Central memory CD8-positive, alpha-beta T cell (primary cell): ENCODE results near the gene ENOX1.

Experiments
- ATAC-seq: fragments of 150-1000 bp; cut with Tn5 transposase; replicated peaks from 2 replicates; pipeline ENCODE4 v1.10.0; 2022; ENCODE audit warnings: mild to moderate bottlenecking, moderate FRiP score, moderate number of reproducible peaks; ENCODE audit not compliant: poor library complexity, severe bottlenecking; ENCODE audit errors: extremely low read depth
- DNase-seq, 2 donors: peaks; one replicate each; pipeline ENCODE4 v3.0.0; 2021; ENCODE audit warnings: low spot score in 2 of 2
- H3K27ac Mint-ChIP-seq: one replicate; pipeline ENCODE4 v1.8.0; 2022; ENCODE audit warnings: low read depth, mild to moderate bottlenecking, moderate library complexity, mixed read lengths
- H3K27me3 Mint-ChIP-seq: one replicate; pipeline ENCODE4 v1.8.0; 2022; ENCODE audit warnings: mixed read lengths
- H3K36me3 Mint-ChIP-seq: one replicate; pipeline ENCODE4 v1.8.0; 2022; ENCODE audit warnings: mild to moderate bottlenecking, moderate library complexity, mixed read lengths; ENCODE audit not compliant: insufficient read depth
- H3K4me1 Mint-ChIP-seq: one replicate; pipeline ENCODE4 v1.8.0; 2022; ENCODE audit warnings: mixed read lengths
- H3K4me3 Mint-ChIP-seq: one replicate; pipeline ENCODE4 v1.8.0; 2022; ENCODE audit warnings: mild to moderate bottlenecking, moderate library complexity, mixed read lengths
- H3K9me3 Mint-ChIP-seq: one replicate; pipeline ENCODE4 v1.8.0; 2022; ENCODE audit warnings: mixed read lengths

The ENOX1 gene

DNA sequence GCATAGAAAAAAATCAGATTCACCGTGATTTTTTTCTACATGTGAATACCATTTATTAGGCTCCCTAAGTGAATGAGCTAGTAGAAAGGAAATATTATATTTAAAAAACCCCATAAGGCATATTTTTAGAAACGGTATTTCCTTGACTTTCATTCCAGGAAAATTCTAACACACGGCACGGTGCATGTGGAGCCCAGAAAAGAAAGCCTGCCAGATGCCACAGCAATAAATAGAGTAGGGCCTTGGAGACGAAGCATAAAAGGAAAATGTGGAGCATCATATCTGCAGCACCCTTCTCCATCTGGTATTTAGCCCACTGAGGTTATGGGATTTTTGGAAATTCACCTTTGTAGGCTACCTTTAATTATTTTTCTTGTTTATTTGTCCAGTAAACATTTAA lies 314.4 kb downstream of the ENOX1 start:
- Mint-ChIP-seq H3K4me1 (no peaks in the 10 kb centered on the region), H3K4me3 (no peak overlapping the region), H3K36me3 (no peaks in the 10 kb centered on the region), H3K27ac (no peak overlapping the region), H3K27me3 (peaks cover 9% of the 10 kb centered on the region), H3K9me3 (no peaks in the 10 kb centered on the region)
- DNase-seq (no peak), ATAC-seq (no peak)

DNA sequence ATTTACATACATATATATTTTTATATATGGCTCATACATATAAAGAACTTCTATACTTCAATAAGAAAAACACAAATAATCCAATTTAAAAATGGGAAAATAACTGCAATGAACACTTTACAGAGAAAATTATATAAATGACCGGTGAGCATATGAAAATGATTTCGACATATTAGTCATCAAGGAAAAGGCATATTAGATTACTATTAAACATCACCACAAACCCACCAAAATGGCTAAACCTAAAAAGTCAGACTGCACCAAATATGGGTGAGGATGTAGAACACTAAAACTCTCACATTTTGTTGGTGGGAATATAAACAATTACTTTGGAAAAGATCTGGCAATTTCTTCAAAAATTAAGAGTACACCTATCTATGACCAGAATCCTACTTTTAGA lies 316.2 kb downstream of the ENOX1 start:
- ATAC-seq (no peak), DNase-seq (no peak)
- H3K27me3 Mint-ChIP-seq, result peaks cover 9% of the 10 kb centered on the region
- no peaks in the 10 kb centered on the region for H3K4me1 Mint-ChIP-seq
- H3K36me3 Mint-ChIP-seq, result no peaks in the 10 kb centered on the region
- no peak overlapping the region for H3K27ac Mint-ChIP-seq
- H3K9me3 Mint-ChIP-seq, result no peaks in the 10 kb centered on the region
- H3K4me3 Mint-ChIP-seq, result no peak overlapping the region

DNA sequence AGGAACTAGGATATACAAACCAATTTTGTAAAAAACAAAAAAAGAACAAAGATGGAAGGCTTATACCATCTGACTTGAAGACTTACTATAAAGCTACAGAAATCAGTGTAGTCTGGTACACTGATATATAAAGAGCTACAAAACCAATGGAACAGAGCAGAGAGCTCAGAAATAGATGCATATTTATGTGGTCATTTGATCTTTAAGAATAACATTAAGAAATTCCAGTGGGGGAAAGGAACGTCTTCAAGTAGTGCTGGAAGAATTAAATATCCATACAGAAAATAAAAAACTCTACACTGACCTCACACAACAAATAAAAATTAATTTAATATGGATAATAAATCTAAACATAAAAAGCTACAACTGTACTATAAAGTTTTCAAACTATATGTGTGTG lies 317.0 kb downstream of the ENOX1 start:
- no peaks in the 10 kb centered on the region for H3K36me3 Mint-ChIP-seq
- DNase-seq (no peak), ATAC-seq (no peak)
- no peak overlapping the region for H3K4me3 Mint-ChIP-seq
- no peaks in the 10 kb centered on the region for H3K9me3 Mint-ChIP-seq
- H3K27me3 Mint-ChIP-seq, result peaks cover 9% of the 10 kb centered on the region
- H3K4me1 Mint-ChIP-seq, result no peaks in the 10 kb centered on the region
- H3K27ac Mint-ChIP-seq, result no peak overlapping the region

DNA sequence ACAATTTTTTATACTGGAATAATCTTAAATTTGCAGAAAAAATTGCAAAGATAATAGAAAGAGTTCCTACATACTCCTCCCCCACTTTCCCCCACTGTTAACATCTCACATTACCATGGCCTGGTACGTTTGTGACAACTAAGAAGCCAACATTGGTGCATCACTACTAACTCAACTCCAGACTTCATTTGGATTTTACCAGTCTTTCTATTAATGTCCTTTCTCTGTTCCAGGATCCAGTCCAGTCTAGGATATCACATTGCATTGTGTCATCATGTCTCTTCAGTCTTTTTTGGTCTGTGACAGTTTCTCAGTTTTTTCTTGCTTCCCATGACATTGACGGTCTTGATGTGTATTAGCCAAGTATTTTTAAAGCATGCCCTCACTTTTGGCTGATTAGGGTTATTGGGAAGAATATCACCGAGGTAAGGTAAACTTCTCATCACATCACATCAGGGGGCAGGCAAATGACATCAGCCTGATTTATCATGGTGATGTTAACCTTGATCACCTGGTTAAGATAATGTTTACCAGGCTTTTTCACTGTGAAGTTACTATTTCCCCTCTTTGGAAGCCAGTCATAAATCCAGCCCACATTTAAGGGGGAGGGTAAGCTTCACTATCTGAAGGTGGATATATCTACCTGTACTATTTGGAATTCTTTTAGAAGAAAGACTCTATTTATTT lies 322.1 kb downstream of the ENOX1 start:
- DNase-seq (no peak), ATAC-seq (no peak)
- no peaks in the 10 kb centered on the region for H3K4me1 Mint-ChIP-seq
- no peaks in the 10 kb centered on the region for H3K27me3 Mint-ChIP-seq
- H3K27ac Mint-ChIP-seq, result no peak overlapping the region
- H3K9me3 Mint-ChIP-seq, result no peaks in the 10 kb centered on the region
- H3K4me3 Mint-ChIP-seq, result no peak overlapping the region
- no peaks in the 10 kb centered on the region for H3K36me3 Mint-ChIP-seq

DNA sequence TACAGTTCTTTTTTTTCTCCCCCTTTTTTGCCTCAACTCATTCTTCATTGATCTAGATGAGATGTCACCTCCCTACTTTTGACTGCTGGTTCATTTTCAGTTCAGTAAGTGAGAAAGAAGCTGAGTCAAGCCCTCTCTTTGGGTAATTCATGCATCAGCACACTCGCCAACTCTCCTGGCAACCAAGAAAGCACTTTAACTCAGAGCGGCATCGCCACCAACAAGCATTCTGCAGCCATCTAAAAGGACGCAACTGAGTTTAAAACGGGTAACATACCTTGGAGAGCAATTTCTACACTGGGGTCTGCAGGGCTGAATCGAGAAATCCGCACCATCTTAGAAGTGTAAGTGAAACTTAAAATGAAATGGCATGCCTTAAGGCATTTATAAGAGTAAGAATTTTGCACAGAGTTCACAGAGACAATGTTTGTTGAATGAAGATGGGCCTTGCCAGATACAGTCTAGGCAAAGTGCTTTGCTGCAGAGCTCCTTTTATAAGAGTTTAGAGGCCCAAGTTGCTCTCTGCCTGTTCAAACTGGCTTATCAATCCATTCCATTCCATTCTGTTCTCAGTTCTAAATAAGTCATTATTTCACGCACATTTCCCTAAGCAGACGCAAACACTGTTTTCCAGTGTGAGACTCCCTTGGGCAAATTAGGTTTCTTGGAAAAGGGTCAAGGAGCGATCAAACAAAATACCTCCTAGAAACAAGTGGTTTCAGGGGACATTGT lies 338.0 kb downstream of the ENOX1 start:
- Mint-ChIP-seq H3K27ac (no peak overlapping the region), H3K4me1 (no peaks in the 10 kb centered on the region), H3K9me3 (no peaks in the 10 kb centered on the region), H3K36me3 (peaks cover 2% of the 10 kb centered on the region), H3K27me3 (peaks cover 23% of the 10 kb centered on the region), H3K4me3 (no peak overlapping the region)
- no peak for ATAC-seq
- DNase-seq, result no peak

DNA sequence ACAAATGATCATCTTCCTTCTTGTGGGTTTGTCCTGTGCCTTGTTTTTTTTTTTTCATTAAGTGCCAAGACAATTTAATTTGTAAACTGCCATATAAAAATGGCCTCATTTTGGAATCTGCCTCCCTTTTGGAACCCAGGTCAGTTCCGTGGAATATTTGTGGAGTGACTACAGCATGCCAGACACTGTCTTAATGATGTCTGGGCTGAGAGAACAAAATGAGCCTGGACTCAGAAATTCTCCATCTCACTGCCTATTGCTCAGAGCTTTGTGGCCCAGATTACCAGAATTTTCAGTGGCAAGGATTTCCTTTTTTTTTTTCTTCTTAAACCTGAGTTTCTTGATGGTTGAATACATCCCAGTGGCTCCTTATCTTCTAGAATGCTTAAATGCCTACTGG lies 340.6 kb downstream of the ENOX1 start:
- no peak for DNase-seq
- no peak overlapping the region for H3K4me3 Mint-ChIP-seq
- peaks cover 38% of the 10 kb centered on the region for H3K27me3 Mint-ChIP-seq
- no peaks in the 10 kb centered on the region for H3K4me1 Mint-ChIP-seq
- H3K36me3 Mint-ChIP-seq, result no peaks in the 10 kb centered on the region
- no peaks in the 10 kb centered on the region for H3K9me3 Mint-ChIP-seq
- no peak overlapping the region for H3K27ac Mint-ChIP-seq
- ATAC-seq, result no peak

DNA sequence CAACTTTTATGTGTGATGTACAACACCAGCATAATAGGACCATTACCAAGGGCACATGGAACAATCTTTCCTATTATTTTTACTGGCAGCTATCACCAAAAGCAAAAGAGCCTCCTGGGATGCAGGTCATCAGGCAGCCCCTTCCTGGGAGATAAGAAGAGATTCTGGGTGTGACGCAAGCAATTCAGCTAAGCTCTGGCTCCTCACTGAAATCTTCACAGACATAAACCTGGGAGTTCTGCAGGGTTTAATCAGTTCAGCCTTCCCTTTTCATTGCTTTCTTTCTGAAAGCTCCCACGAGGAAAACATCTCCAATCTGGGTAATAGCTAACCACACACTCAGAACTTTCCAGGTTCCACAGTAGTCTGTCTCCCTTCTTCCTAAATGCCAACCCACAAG lies 341.1 kb downstream of the ENOX1 start:
- H3K27me3 Mint-ChIP-seq, result peaks cover 42% of the 10 kb centered on the region
- H3K4me1 Mint-ChIP-seq, result no peaks in the 10 kb centered on the region
- no peak overlapping the region for H3K27ac Mint-ChIP-seq
- no peak for ATAC-seq
- no peak for DNase-seq
- H3K9me3 Mint-ChIP-seq, result no peaks in the 10 kb centered on the region
- no peak overlapping the region for H3K4me3 Mint-ChIP-seq
- H3K36me3 Mint-ChIP-seq, result no peaks in the 10 kb centered on the region

DNA sequence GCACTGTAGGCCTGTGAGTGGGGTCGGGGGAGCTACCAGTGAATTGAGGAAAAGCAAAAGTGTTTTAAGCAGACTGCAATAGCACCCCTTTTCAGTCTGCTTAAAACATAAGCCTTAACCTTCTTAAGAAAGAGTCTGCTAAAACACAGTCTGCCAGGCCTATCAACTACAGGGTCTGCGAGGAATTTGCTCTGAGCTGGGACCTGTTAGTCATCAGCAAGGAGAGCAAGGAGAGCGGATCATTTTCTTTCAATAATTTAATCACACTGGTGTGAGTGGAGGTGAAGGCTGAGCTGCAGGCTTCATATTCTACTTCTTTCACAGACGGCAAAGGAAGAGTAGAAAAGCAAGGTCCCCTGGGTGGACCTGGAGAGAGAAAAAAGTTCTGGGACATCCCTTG lies 342.7 kb downstream of the ENOX1 start:
- H3K9me3 Mint-ChIP-seq, result no peaks in the 10 kb centered on the region
- no peak for DNase-seq
- H3K4me1 Mint-ChIP-seq, result no peaks in the 10 kb centered on the region
- H3K4me3 Mint-ChIP-seq, result no peak overlapping the region
- no peaks in the 10 kb centered on the region for H3K36me3 Mint-ChIP-seq
- ATAC-seq, result no peak
- H3K27ac Mint-ChIP-seq, result no peak overlapping the region
- H3K27me3 Mint-ChIP-seq, result peaks cover 42% of the 10 kb centered on the region

DNA sequence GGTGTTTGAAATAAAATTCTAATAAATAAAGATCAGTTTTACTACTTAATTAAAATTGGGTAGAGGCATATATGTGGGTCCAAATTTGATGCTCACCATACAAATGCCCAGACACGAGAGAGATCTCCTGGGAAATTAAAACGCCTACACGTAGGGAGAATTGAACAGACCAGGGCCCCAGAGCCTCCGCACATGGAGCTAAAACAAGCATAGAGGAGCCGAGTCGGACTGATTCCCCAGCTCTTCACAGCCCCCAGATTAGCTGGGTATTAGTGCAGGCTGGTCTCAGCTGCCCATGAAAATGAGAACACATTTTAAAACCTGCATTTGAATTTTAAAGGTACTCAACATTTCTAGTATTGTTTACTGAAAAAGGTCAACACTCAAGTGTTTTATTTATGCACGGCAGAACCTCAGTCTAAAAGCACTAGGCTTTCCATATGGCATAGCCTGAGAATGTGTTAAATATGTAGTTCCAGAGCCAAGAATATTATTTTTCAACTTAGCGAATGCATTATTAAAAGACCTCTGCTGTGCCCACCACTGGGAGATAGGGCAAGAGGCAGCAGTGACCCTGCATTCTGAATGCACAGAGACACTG lies 344.8 kb downstream of the ENOX1 start:
- Mint-ChIP-seq H3K4me3 (no peak overlapping the region), H3K27me3 (peaks cover 56% of the 10 kb centered on the region), H3K36me3 (no peaks in the 10 kb centered on the region), H3K9me3 (no peaks in the 10 kb centered on the region), H3K27ac (no peak overlapping the region), H3K4me1 (no peaks in the 10 kb centered on the region)
- no peak for ATAC-seq
- DNase-seq, result no peak

DNA sequence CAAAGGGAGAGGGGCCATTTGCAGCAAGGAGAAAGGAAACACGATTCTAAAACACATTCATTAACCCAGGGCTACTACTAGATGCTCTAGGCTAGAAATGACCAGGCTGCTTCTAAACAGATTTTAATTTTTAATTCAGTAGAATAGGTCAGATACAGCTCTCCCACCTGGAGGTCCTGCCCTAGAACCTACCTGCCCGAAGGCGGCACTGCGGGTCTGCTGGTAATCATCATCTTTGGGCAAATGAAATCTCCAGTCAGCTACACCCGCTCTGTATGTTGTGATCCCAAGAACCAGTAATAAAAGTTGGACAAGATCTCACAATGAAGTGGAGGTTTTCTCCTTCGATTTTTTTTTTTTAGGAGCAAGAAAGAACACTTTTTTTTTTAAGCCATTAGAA lies 345.3 kb downstream of the ENOX1 start:
- no peaks in the 10 kb centered on the region for H3K4me1 Mint-ChIP-seq
- ATAC-seq (no peak), DNase-seq (no peak)
- H3K4me3 Mint-ChIP-seq, result no peak overlapping the region
- no peak overlapping the region for H3K27ac Mint-ChIP-seq
- H3K9me3 Mint-ChIP-seq, result no peaks in the 10 kb centered on the region
- H3K36me3 Mint-ChIP-seq, result no peaks in the 10 kb centered on the region
- peaks cover 51% of the 10 kb centered on the region for H3K27me3 Mint-ChIP-seq

DNA sequence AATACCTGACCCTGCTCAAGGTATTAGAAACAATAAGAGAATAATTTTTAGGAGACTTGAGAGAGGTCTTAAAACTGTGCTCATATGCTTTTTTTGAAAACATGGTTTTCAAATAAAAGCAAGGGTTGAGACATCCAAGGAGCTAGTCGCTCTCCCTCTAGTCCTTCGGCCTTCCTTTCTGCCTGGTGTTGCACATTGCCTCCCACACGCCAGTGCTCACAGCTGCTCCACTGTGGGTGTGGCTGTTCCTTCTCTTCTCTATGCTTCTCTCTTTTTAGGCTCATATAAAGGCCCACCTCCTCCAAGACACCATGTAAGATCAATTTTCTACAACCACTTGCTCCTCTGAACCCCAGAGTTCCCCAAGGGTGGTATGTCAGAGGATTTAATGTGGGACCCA lies 352.6 kb downstream of the ENOX1 start:
- no peak overlapping the region for H3K4me3 Mint-ChIP-seq
- H3K4me1 Mint-ChIP-seq, result no peaks in the 10 kb centered on the region
- H3K27me3 Mint-ChIP-seq, result peaks cover 16% of the 10 kb centered on the region
- DNase-seq, result no peak
- no peaks in the 10 kb centered on the region for H3K36me3 Mint-ChIP-seq
- no peak overlapping the region for H3K27ac Mint-ChIP-seq
- H3K9me3 Mint-ChIP-seq, result no peaks in the 10 kb centered on the region
- no peak for ATAC-seq

DNA sequence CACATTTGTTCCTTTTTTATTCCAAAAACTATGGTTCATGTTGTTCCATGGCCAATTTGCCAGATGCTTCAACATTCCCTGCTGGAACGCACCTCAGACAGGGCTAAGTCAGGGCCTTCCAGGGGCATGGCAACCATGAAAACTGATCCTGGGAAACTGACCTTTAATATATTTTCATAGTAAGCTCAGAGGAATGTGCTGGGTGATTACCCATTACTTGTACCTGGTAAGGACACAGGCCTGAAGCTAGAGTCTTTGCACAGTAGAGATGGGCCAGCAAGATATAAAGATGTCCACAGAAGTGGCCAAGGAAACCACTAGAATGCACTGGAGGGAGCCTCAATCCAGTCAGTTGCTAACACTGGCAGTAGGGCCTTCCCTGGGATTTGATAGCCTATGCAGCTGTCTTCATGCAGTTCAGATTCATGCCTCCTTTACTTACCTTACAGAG lies 353.1 kb downstream of the ENOX1 start:
- no peak overlapping the region for H3K4me3 Mint-ChIP-seq
- peaks cover 16% of the 10 kb centered on the region for H3K27me3 Mint-ChIP-seq
- no peaks in the 10 kb centered on the region for H3K4me1 Mint-ChIP-seq
- no peaks in the 10 kb centered on the region for H3K36me3 Mint-ChIP-seq
- H3K27ac Mint-ChIP-seq, result no peak overlapping the region
- no peaks in the 10 kb centered on the region for H3K9me3 Mint-ChIP-seq
- DNase-seq, result no peak
- no peak for ATAC-seq

DNA sequence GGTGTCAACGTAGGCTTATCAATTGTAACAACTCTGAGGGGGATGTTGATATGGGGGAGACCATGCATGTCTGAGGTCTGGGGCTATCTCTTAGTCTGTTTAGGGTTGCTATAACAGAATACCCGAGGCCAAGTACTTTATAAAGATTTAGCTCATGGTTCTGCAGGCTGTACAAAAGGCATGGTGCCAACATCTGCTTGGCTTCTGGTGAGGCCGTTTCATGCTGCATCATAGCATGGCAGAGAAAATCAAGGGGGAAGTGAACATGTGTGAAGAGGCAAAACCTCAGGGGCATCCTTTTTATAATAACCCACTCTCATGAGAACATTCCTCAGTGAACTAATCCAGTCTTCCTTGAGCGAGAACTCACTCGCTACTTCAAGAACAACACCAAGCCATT lies 353.8 kb downstream of the ENOX1 start:
- Mint-ChIP-seq H3K9me3 (no peaks in the 10 kb centered on the region), H3K4me3 (no peak overlapping the region), H3K27ac (no peak overlapping the region), H3K36me3 (no peaks in the 10 kb centered on the region), H3K4me1 (no peaks in the 10 kb centered on the region), H3K27me3 (peaks cover 9% of the 10 kb centered on the region)
- no peak for DNase-seq
- ATAC-seq, result no peak
